ENCODE data around the gene ACAP3.

GRCh38 chr1:1306661-1307260 is 969 bp downstream of the ACAP3 start:
- TF ChIP-seq CTCF (conservative IDR thresholded peaks at IDR 0.05; ENCODE audit: low read depth, low read length) (no peak), RFX5 (IDR thresholded peaks at IDR 0.05; ENCODE audit: low read depth, low read length) (no peak), RCOR1 (IDR thresholded peaks at IDR 0.05; ENCODE audit: insufficient replicate concordance, low read length) (no peak), MAFK (IDR thresholded peaks at IDR 0.05; ENCODE audit: low read depth, low read length) (no peak), FOS (IDR thresholded peaks at IDR 0.05; ENCODE audit: low read depth, low read length) (no peak)
